ENCODE data around the gene AMDHD2.

AMDHD2 gene

GRCh38 chr16:2482708-2483534 is 37.2 kb upstream of the AMDHD2 start:
- no peak for DNase-seq (ENCODE audit: low read depth, low spot score)

- no peak for DNase-seq (ENCODE audit: low read depth, low spot score)
Measured at GRCh38 chr16:2483939-2484897, 36.0 kb upstream of the AMDHD2 start.

- DNase-seq (ENCODE audit: low read depth, low spot score) = no peak
Measured at GRCh38 chr16:2484898-2485508, 35.2 kb upstream of the AMDHD2 start.

- DNase-seq (ENCODE audit: low read depth, low spot score) = no peak
Measured at GRCh38 chr16:2485811-2486507, 34.2 kb upstream of the AMDHD2 start.

GRCh38 chr16:2486645-2487516 is 33.3 kb upstream of the AMDHD2 start:
- no peak for DNase-seq (ENCODE audit: low read depth, low spot score)

GRCh38 chr16:2487517-2487842 is 32.7 kb upstream of the AMDHD2 start:
- no peak for DNase-seq (ENCODE audit: low read depth, low spot score)

- DNase-seq (ENCODE audit: low read depth, low spot score) = no peak
Measured at GRCh38 chr16:2487903-2488531, 32.2 kb upstream of the AMDHD2 start.

GRCh38 chr16:2489581-2489980 is 30.6 kb upstream of the AMDHD2 start:
- no peak for DNase-seq (ENCODE audit: low read depth, low spot score)

- DNase-seq (ENCODE audit: low read depth, low spot score) = no peak
Measured at GRCh38 chr16:2490190-2491105, 29.7 kb upstream of the AMDHD2 start.

GRCh38 chr16:2492292-2492691 is 27.9 kb upstream of the AMDHD2 start:
- DNase-seq (ENCODE audit: low read depth, low spot score) = no peak

GRCh38 chr16:2493605-2494004 is 26.6 kb upstream of the AMDHD2 start:
- no peak for DNase-seq (ENCODE audit: low read depth, low spot score)

GRCh38 chr16:2494616-2495015 is 25.6 kb upstream of the AMDHD2 start:
- no peak for DNase-seq (ENCODE audit: low read depth, low spot score)

GRCh38 chr16:2495041-2495440 is 25.1 kb upstream of the AMDHD2 start:
- DNase-seq (ENCODE audit: low read depth, low spot score) = no peak

- DNase-seq (ENCODE audit: low read depth, low spot score) = no peak
Measured at GRCh38 chr16:2496223-2497115, 23.7 kb upstream of the AMDHD2 start.

GRCh38 chr16:2497116-2497630 is 23.0 kb upstream of the AMDHD2 start:
- DNase-seq (ENCODE audit: low read depth, low spot score) = no peak

GRCh38 chr16:2497695-2498484 is 22.3 kb upstream of the AMDHD2 start:
- no peak for DNase-seq (ENCODE audit: low read depth, low spot score)

Data from brain pericyte (primary cell).